Raji (cell line): ENCODE results near the gene TPO.

ENCODE experiments used
- POLR2A ChIP-seq: IDR thresholded peaks from 2 replicates; pipeline ENCODE4 v1.6.1; 2011; ENCODE audit warnings: low read depth, low read length, control low read depth; ENCODE audit not compliant: insufficient read depth

TPO gene

DNA sequence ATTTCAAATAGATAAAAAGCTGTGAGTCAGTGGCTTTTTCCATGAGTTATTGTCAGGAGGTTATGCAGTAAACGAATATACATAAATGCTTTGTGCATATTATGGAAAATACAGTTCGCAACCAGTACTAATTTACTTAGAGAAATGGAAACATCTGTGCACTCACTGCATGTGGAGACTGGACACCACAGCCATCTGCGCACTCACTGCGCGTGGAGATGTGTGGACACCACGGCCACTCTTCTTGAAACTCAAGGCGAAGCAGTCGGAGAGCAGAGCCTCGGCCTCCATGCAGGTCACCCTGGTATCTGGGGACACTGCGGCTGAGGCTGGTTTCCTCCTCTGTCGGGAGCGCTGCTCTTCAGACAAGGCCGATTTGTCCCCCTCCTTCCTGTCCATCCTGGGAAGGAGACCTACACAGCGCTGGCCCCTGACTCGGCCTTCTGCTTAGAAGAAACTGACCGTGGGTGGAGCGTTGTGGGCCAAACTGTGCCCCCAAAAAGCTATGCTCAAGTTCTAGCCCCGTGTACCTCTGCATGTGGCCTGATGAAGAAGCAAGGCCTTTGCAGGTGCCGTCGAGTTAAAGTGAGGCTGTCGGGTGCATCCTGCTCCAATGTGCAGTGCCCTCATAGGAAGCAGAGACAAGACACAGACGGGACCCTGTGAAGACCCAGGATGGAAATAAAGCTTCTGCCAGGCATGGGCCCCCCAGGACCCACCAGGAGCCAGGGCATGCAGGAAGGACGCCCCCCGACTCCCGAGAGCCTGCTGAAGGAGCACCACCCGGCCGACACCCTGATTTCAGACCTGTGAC, 88.0 kb downstream of the TPO start:
- no peak for TF ChIP-seq POLR2A

GRCh38 chr2:1501991-1502390, 88.7 kb downstream of the TPO start:
- no peak for TF ChIP-seq POLR2A

GRCh38 chr2:1502891-1503304, 89.6 kb downstream of the TPO start:
- TF ChIP-seq POLR2A = no peak

DNA sequence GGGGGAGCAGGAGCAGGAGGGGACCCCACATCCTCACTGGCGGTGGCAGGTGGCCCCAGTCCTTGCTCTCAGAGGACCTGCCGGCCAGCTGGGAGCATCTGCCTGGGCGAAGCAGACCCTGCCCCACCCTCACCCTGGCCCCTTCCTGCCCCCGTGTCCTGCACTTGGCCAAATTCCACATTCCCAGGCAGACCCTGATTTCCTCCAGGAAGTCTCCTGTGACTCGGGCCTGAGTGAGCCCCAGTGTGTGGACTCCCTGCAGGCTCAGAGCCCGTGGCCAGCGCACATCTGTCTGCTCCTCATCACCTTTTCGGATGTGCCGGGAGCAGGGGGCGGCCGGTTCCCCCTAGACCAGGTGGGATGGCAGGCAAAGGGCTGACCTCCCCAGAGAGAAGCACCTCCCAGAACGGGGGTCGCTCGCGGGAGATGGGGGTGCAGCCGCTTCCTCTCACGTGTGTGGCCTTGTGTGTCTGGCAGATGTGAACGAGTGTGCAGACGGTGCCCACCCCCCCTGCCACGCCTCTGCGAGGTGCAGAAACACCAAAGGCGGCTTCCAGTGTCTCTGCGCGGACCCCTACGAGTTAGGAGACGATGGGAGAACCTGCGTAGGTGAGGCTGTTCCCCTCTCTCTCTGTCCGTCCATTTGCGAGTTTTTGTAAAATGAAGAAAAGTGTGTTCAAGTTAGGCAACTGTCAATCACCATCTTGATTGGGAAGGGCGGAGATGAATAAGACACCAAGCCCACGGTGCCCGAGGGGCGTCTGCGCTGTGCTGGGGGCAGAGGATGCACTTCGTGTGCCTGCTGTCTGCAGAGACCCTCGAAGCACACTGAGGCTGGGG, 90.4 kb downstream of the TPO start:
- TF ChIP-seq POLR2A = no peak

GRCh38 chr2:1504311-1504750, 91.1 kb downstream of the TPO start:
- no peak for TF ChIP-seq POLR2A

DNA sequence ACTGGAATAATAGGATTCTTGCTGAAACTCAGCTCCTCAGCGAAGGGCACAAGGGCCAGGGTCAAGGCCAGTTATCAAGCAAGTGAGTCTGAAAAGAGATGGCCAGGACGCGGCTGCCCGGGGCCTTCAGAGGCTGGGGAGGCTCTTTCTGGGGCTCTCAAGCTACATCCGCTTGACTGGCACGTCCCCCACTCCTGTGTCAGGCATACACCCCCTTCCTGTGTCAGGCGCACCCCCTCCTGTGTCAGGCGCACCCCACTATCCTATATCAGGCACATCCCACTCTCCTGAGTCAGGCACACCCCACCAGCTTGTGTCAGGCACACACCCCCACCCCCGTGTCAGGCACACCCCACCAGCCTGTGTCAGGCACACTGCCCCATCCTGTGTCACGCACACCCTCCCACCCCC, 91.8 kb downstream of the TPO start:
- TF ChIP-seq POLR2A = no peak

DNA sequence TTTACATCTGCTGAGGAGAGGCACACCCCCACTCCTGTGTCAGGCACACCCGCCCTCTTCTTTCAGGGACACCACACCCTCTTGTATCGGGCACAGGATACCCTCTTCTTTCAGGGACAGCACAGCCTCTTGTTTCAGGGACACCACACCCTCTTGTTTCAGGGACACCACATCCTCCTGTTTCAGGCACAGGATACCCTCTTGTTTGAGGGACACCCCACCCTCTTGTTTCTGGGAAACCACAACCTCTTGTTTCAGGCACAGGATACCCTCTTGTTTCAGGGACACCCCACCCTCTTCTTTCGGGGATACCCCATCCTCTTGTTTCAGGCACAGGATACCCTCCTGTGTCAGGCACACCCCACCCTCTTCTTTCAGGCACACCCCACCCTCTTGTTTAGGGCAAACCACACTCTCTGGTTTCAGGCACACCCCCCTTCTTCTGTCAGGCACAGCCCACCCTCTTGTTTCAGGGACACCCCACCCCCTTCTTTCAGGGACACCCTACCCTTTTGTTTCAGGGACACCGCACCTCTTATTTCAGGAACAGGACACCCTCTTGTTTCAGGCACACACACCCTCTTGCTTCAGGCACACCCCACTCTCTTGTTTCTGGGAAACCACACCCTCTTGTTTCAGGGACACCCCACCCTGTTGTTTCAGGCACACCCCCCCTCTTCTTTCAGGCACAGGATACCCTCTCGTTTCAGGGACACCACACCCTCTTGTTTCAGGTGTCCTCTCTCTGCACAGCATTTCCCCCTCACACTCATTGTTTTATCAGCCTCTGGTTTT, 96.2 kb downstream of the TPO start:
- no peak for TF ChIP-seq POLR2A

- TF ChIP-seq POLR2A = no peak
These were observed 96.9 kb downstream of the TPO start for GRCh38 chr2:1510176-1510575.

DNA sequence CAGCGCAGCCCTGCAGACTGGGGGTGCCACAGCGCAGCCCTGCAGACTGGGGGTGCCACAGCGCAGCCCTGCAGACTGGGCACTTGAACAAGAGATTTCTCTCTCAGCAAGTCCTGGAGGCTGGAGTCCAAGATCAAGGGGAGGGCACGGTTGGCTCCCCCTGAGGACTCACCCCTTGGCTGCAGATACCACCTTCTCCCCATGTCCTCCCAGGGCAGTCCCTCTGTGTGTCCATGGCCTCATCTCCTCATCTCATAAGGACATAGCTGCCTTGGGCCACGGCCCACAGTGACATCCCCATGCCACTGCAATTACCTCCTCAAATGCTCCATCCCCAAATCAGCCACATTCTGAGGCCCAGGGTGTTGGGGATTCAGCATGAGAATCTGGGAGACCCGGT, 98.2 kb downstream of the TPO start:
- TF ChIP-seq POLR2A = no peak

GRCh38 chr2:1512321-1513289, 99.3 kb downstream of the TPO start:
- TF ChIP-seq POLR2A = no peak

- no peak for TF ChIP-seq POLR2A
These were observed 101.3 kb downstream of the TPO start for GRCh38 chr2:1514391-1515072.

GRCh38 chr2:1515073-1515430, 101.8 kb downstream of the TPO start:
- no peak for TF ChIP-seq POLR2A

- no peak for TF ChIP-seq POLR2A
These were observed 102.9 kb downstream of the TPO start for GRCh38 chr2:1515986-1516797.
